ENCODE measurements around the gene ARHGAP15. TPM values are rescaled to one million over a fixed set of nuclear protein-coding genes. Genes with fewer than 3 reads are reported as not detected.

ARHGAP15 gene
- total RNA-seq, 1 donor from 2014 or later: not detected

DNA sequence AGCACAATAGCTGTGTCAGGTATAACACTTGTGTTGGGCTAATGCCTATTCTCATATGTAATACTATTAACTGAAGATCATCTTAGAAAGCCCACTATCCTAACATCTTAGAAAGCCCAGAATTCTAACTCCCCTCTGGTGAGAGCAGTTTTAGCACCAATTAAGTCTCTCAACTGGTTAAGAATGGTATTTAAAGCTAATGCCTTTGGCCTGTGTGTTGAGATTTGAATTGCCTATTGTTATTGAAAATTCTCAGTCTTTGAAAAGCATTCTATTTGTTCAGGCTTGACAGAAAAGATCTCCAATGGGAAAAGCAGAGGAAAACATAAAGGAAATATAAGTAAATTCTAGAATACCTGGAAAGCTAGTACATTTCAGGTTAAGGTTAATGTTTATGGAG is 352.5 kb downstream of the ARHGAP15 start:
- no peak overlapping the region for H3K4me3 ChIP-seq (ENCODE audit: low read depth, low read length)
- TF ChIP-seq, protein P1, sequence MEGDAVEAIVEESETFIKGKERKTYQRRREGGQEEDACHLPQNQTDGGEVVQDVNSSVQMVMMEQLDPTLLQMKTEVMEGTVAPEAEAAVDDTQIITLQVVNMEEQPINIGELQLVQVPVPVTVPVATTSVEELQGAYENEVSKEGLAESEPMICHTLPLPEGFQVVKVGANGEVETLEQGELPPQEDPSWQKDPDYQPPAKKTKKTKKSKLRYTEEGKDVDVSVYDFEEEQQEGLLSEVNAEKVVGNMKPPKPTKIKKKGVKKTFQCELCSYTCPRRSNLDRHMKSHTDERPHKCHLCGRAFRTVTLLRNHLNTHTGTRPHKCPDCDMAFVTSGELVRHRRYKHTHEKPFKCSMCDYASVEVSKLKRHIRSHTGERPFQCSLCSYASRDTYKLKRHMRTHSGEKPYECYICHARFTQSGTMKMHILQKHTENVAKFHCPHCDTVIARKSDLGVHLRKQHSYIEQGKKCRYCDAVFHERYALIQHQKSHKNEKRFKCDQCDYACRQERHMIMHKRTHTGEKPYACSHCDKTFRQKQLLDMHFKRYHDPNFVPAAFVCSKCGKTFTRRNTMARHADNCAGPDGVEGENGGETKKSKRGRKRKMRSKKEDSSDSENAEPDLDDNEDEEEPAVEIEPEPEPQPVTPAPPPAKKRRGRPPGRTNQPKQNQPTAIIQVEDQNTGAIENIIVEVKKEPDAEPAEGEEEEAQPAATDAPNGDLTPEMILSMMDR (conservative IDR thresholded peaks at IDR 0.05; ENCODE audit: low read depth, low read length): no peak
- DNase-seq (ENCODE audit: low read depth): no peak

DNA sequence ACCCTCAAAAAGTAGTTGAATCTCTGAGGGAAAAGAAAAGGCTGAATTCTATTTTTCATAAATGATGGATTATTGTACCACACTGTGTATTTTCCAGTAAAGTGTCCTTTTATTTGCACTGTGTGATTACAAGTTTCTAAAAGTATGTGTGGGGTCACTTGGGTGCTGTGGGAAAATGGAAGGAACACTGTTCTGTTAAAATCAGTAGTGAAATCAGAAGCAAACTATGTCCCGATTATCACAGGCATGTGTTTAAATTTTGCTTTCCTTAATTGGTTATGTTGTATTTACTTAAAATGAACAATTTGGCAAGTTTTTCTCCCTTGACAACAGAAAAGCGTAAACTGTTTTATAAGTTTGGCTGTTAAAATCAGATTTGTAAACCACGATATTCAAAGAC is 353.1 kb downstream of the ARHGAP15 start:
- no peak for DNase-seq (ENCODE audit: low read depth)
- H3K4me3 ChIP-seq (ENCODE audit: low read depth, low read length): no peak overlapping the region
- TF ChIP-seq, protein P1 (conservative IDR thresholded peaks at IDR 0.05; ENCODE audit: low read depth, low read length): no peak

DNA sequence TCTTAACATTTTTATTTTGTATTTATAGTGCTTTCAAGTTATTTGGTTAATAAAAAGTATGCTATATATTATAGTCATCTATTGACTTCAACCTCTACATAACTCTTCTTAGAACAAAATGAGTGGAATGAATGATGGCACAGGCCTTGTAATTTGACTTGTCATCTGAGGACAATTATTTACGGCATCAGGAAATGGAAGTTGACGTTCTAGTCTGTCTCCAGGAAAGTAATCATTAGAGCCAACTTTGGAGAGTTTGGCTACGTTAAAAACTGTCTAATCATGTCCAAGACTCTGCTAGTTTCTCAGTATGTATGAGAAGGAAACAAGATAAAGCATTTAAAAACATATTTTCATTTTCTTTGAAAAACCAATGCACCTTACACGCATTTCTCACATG is 353.6 kb downstream of the ARHGAP15 start:
- H3K4me3 ChIP-seq (ENCODE audit: low read depth, low read length): no peak overlapping the region
- TF ChIP-seq, protein P1 (conservative IDR thresholded peaks at IDR 0.05; ENCODE audit: low read depth, low read length): no peak
- DNase-seq (ENCODE audit: low read depth): no peak

DNA sequence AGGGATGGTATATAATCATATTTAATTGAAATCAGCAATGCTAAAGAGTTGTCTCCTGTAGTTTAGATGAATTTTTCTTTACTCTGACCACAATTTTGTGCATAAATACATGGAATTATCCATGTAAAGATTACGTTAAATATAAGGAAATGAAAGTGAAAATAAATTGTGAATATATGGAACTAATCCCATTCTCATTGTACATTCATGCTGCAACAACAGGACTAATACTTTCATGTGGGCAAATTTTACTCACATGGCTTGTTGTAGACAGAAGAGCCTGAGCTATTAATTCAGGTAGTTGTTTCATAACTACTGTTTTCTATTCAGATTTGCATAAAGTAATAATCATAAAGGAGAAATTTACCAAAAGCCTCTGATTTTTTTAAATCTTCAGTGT is 357.8 kb downstream of the ARHGAP15 start:
- TF ChIP-seq, protein P1 (conservative IDR thresholded peaks at IDR 0.05; ENCODE audit: low read depth, low read length): no peak
- no peak overlapping the region for H3K4me3 ChIP-seq (ENCODE audit: low read depth, low read length)
- DNase-seq (ENCODE audit: low read depth): no peak

DNA sequence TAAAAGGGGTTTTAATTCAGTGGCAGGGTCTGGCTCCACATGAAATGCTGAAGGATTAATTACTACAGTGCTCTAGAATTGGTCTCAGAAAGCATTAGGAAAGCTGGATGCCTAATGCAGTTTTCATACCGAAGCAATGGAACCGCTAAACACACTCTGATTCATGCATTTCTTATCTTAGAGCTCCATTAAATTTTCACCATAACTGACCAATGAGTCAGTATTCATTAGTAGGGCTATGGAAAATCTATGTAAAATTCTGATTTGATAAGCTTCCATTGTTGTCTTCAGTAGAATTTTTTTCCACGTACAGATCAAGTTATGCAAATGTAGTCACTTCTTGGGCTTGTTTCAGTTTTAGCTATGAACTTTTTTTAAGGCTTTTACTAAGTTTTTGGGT is 359.9 kb downstream of the ARHGAP15 start:
- H3K4me3 ChIP-seq (ENCODE audit: low read depth, low read length): no peak overlapping the region
- TF ChIP-seq, protein P1 (conservative IDR thresholded peaks at IDR 0.05; ENCODE audit: low read depth, low read length): no peak
- no peak for DNase-seq (ENCODE audit: low read depth)

DNA sequence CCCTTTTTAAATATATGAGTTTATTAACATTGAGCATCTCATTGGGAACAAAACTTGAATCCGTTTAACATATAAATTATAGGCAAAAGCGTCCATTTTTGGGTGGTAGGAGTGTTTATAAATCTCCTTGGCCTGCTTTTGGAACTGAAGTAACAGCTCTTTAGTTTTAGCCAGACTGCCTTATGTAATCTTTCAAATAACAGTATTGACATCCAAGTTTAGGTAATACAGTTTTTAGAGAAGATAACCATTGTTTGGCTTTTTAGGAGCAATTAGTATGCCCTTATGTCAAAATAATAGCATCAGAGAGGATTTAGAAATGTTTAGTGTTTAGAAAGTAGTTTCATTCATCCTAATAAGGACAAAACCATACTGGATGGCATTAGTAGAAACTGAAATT is 361.9 kb downstream of the ARHGAP15 start:
- TF ChIP-seq, protein P1 (conservative IDR thresholded peaks at IDR 0.05; ENCODE audit: low read depth, low read length): no peak
- DNase-seq (ENCODE audit: low read depth): no peak
- H3K4me3 ChIP-seq (ENCODE audit: low read depth, low read length): no peak overlapping the region

DNA sequence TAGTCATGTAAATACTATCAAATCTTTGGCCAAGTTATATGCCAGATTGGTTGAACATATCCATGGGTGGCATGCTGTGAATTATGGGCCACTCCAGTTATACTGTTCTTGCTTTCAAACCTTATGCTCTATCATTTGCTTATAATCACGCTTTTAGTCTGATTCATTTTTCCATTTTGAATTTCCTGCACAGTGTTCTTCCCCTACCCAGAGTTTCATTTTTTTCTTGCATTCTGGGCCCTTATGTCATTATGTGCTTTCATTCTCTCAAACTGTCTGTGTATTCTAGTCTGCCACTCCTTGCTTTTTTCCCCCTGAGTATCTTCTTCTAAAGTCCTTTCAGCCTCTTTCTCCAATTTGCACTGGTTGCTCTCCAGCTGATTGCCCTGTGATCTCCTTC is 364.1 kb downstream of the ARHGAP15 start:
- TF ChIP-seq, protein P1 (conservative IDR thresholded peaks at IDR 0.05; ENCODE audit: low read depth, low read length): no peak
- no peak overlapping the region for H3K4me3 ChIP-seq (ENCODE audit: low read depth, low read length)
- no peak for DNase-seq (ENCODE audit: low read depth)
